M059J (cell line): ENCODE measurements around the gene EPS15. TPM values are rescaled to one million over a fixed set of nuclear protein-coding genes. Genes with fewer than 3 reads are reported as not detected.
"Not testable (repeated sequence)": the region's sequence is repeated elsewhere in the genome, so short reads cannot be mapped to it uniquely, and the experiment has no call there.

Experiments
- DNase-seq: peaks from one replicate; pipeline ENCODE4 v3.0.0-alpha.2; 2012; ENCODE audit warnings: low read depth
- total RNA-seq: library from RNA; depleted of rRNA; stranded (reverse); fragments of >200 nt; shearing (Covaris generic); gene quantifications from 2 replicates; pipeline ENCODE4 v1.2.3, GENCODE V29; 2014

The EPS15 gene
- total RNA-seq, 1 experiment from 2014 or later, result 28.0 TPM

DNA sequence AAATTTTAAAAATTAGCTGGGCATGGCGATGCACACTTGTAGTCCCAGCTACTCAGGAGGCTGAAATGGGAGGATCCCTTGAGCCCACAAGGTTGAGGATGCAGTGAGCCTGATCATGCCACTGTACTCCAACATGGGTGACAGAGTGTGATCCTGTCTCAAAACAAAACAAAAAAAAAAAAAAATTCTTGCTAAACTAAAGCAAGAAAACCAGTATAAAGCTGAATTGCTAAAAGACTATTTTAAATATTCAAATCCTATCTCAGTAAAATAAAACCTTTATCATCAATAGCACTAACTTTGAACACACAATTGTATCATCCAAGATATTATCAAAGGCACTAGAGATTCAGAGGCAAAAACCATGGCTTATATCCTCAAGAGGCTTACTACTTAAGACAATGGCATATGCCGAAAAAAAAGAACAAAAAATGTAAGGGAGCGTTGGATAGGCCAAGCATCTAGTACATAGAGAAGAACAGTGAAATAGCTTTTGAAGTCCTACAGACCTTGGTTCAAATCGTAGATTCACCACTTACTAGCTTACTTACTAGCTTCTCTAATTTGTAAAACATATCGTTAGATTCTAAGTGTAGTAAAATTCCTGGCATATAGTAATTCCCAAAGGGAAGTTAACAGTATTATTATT lies 3.6 kb downstream of the EPS15 start:
- DNase-seq, result no peak

DNA sequence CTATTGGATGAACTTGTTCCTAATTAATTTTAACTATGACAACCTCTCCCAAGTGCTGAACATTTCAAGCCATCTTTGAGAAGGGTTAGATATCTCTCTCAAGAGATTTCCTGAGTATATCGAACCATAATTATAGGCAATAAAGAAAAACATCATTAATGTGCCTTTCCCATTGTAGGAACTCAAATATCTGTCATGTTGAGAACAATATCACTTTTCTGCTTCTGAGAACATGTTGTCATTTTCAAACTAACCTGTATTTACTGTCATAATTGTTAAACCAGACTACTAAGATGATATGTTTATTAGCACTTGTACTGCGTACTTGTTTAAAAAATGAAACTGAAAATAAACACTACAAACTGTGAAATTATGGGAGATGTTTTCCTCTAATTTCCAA lies 4.3 kb downstream of the EPS15 start:
- no peak for DNase-seq

DNA sequence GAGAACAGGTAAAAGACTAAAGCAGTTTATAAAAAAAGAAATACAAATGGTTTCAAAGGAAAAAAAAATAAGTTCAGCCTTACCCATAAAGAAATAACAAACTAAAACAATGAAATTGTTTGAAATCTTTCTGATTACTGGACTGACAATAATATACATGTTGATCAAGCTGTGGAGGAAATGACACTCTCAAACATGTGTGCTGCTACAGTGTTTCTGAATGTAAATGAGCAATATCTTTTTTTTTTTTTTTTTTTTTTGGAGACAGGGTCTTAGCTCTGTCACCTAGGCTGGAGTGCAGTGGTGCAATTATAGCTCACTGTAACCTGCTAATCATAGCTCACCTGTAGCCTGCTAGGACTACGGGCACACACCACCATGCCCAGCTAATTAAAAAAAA lies 6.5 kb downstream of the EPS15 start:
- no peak for DNase-seq

DNA sequence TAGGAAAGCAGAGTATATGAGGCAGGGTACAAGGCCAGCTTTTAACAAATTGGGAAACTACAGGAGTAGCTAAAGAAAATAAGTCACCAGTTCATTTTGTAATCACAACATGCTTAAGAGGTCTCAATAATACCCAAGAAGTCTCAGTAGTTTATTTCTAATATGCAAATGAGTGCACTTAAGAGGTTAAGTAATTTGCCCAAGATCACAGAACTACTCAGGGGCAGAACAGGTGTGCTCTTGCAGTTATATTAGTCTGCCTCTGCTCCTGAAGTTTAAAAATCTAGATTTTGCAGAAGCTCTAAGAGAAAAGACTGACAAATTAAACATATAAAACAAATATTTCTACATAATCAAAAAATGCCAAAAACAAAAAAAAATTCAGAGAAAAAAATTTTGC lies 6.9 kb downstream of the EPS15 start:
- no peak for DNase-seq

DNA sequence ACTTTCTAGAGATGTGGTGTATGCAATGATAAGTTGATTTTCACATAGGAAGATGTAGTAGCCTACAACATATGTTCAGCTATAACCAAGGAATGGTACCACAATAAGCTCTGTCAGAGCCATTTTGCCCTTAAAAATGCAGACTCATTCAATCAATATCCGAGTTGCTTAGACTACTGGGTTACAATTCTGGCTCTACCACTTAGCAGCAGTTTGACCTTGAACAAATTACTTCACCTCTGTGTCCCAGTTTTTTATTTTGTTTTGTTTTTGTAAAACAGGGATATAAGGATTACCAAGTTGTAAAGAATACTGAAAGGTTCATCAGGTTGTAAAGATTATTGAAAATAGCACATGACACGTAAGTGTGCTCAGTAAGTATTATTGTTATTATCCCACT lies 9.3 kb downstream of the EPS15 start:
- no peak for DNase-seq

DNA sequence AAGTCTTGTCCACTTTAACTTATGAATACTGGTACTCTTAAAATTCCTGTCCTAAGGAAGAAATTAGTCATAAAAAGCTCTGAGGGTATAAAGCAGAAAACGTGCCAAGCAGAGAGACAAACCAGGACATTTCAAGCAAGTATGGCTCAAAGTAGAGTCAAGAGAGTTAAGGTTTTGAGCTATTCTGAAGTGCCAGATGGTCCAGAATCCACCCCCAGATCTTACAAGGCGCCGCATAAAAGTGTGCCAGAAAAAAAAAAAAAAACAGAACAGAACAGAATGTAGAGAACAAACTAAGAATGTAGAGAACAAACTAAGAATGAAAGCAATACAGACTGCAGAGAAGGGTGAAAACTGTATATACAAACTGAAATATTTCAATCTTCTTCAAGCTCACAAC lies 12.5 kb downstream of the EPS15 start:
- DNase-seq, result peak; percentile 86

DNA sequence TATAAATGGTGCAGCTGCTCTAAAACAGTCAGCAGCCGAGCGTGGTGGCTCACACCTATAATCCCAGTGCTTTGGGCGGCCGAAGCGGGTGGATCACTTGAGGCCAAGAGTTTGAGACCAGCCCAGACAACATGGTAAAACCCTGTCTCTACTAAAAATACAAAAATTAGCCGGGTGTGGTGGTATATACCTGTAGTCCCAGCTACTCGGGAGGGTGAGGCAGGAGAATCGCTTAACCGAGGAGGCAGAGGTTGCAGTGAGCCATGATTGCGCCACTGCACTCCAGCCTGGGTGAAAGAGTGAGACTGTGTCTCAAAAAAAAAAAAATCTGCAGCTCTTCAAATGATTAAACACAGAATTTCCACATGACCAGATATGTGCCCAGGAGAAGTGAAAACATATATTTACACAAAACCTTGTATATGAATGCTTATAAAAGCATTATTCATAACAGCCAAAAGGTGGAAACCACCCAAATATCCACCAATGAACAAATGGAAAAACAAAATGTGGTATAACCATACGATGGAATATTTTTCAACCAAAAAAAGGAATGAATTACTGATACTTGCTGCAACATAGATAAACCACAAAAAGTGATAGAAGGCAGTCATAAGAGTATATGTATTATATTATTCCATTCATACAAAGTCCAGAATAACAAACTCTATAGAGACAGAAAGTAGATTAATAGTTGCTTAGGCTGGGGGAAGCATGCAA lies 14.1 kb downstream of the EPS15 start:
- DNase-seq, result no peak

DNA sequence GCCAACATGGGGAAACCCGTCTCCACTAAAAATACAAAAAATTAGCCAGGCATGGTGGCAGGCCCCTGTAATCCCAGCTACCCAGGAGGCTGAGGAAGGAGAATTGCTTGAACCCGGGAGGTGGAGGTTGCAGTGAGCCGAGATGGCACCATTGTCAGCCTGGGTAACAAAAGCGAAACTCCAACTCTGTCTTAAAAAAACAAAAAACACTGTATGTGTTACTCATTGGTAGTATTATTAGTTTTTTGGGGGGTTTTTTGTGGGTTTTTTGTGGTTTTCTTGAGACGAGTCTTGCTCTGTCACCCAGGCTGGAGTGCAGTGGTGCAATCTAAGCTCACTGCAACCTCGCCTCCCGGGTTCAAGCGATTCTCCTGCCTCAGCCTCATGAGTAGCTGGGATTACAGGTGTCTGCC lies 17.8 kb downstream of the EPS15 start:
- DNase-seq, result not testable (repeated sequence)

DNA sequence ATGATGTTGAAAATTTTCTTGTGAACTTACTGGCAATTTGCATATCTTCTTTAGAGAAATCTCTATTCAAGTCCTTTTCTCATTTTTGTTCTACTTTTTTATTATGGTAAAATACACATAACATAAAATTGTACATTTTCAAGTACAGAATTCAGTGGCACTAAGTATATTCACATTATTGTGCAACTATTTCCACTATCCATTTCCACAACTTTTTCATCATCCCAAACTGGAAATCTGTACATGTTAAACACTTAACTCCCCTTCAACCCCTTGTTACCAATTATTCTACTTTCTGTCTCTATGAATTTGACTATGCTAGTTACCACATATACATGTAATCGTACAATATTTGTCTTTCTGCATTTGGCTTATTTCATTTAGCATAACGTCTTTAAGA lies 19.4 kb downstream of the EPS15 start:
- no peak for DNase-seq

DNA sequence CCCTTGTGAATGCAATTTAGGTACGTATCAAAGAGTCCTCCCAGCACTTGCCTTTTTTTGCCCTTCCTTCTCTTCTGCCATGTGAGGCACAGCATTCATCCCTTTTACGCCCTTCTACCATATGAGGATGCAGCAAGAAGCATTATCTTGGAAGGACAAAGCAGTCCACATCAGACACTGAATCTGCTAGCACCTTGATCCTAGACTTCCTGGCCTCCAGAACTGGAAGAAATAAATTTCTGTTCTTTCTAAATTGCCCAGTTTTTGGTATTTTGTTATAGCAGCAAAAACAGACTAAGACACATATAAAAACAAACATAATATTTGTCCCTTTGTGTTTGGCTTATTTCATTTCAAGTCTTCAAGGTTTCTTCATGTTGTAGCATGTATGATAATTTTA lies 20.1 kb downstream of the EPS15 start:
- DNase-seq, result no peak

DNA sequence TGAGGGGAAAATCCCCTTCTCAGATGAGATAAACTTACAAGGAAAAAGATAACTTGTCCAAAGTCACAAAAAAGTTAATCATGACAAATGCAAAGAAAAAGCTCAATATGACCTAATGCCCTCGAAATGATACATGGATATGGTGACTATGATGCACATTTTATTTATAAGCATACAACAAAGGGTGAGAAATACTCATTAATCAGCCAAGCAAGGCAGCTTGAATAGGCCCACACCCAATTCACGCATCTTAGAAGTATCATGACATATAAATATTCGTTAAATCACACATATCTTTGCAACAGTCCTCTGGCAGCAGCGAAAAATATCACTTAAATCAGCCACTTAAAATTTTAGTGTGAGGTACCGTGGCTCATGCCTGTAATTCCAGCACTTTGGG lies 21.7 kb downstream of the EPS15 start:
- no peak for DNase-seq

DNA sequence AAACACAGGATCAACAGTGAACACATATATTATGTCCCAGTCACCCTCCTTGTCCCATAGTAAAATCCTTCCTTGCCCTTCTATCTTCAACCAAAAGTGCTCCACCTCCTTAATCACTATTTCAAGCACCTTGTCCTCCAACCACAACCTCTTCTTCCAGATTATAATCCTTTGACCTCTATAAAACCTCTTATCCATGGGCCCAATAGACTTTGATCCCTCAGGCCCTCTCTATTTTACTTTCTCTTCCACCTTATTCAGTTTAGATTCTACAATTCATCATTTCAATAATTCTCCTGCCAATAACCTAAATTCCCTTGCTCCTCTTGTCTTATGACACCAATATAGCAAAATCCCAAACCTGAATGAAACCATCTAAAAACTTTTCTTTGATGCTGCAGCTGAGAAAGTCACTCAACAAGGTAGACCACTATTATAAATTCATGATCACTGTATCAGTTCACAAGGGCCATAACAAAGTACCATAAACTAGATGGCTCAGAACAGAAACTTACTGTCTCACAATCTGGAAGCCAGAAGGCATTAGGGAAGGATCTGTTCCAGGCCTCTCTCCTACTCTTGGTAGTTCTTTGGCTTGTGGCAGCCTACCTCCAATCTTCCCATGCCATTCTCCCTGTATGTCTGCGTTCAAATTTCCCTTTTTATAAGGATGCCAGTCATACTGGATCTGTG lies 24.8 kb downstream of the EPS15 start:
- no peak for DNase-seq

DNA sequence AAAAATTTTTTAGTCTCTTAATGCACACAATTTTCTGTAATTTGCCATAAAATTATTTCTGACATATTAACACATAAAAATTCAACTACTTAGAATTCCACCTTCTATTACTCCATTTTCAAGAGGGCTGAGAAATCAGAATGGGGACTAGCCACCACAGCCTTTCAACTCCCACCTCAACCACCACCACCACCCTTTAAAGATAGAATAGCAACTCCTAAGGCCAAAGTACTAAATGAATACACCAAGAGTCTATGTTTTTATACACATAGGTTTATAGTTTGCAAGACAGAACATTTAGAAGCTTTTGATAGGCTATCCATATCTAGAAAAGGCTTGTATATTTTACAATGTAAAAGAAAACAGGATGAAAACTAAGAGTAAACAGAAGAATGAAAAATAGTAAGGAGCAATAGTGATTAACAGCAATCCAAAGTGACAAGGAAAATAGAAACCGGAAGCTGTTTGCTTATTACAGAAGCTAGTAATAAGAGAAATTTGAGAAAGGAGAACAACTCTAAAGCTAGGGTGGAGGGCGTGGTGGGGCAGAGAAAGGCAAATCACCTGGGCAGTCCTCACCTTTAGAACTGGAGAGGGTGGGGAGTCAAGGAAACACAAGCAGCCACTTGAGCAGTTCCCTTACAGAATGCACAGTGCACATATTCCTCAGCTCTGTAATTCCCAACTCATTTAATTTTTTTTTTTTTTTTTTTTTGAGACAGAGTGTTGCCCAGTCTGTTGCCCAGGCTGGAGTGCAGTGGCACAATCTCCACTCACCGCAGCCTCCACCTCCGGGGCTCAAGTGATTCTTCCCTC lies 27.7 kb downstream of the EPS15 start:
- DNase-seq, result no peak

DNA sequence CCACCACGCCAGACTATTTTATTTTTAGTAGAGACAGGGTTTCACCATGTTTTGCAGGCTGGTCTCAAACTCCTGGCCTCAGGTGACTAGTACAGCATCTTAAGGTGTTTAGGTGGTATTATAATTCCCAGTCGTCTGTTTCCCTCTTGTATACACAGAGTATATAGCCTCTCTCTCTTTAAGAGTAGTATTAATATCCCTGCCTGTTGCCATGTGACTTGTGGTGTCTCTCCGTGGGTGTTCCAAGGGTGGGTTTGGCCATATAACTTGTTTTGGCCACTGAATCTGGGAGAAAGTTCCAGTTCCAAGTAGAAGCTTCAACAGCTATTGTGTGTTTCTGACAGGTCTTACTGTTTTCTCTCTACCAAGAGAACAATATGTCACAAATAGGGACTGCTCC lies 29.6 kb downstream of the EPS15 start:
- no peak for DNase-seq

DNA sequence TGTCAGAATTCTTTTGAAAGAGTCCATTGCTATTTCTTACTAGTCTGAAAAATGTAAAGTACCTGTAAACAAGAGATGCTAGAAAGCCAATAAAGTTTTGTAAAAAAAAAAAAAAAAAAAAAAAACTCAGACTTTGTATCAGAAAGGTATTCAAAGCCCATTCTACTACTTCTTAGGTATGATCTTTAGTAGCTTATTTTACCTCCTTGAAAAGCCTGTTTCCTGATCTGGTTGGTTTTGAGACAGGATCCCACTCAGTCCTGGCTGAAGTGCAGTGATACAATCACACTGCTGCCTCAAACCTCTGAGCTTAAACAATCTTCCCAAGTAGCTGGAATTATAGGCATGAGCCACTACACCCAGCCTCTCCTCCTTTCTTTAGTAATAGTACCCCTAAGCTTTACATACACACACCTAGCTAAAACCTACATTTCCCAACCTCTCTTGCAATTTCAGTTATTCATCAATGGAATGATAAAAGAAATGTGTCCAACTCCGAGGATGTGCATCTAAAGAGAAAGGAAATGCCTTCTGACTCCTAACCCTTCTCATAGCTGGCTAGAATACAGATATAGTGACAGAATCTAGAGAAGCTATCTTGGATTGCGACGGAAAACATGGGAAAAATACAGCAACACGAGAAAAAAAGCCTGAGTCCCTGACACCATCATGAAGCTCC lies 30.6 kb downstream of the EPS15 start:
- peak; percentile 7 for DNase-seq

DNA sequence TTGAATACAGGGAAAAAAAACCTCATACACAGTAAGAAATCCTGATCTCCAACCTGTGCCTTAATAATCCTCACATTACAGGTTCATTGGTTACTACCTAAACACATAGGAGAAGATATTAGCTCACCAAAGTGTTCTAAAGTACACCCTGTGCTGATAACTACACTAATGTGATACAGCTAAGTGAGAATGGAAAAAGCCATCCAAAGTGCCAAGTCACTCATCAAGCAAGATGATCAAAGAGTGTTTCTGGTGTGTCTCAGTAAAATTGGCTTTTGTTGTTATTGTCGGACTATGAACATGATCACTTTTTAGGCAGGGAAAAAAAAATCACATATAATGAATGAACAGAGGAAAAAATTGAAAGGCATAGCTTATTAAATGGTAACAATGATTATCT lies 31.4 kb downstream of the EPS15 start:
- no peak for DNase-seq

DNA sequence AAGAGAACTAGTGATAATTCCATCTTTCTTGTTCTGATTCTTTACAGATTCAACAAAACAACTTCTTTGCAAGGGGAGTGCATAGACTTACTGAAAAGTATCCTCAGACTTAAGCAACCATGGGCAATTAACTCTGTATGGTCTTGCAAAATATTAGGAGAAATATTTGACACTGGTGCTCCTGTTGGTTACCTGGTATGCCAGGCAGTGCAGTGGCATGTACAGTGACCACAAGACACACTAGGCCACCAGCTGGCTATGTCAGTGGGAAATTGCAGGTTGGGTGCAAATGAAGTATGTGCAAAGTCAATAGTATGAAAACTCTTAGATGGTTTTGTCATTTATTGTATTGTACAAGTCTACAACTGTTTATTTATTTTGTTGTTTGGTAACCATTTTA lies 34.5 kb downstream of the EPS15 start:
- DNase-seq, result peak; percentile 63

DNA sequence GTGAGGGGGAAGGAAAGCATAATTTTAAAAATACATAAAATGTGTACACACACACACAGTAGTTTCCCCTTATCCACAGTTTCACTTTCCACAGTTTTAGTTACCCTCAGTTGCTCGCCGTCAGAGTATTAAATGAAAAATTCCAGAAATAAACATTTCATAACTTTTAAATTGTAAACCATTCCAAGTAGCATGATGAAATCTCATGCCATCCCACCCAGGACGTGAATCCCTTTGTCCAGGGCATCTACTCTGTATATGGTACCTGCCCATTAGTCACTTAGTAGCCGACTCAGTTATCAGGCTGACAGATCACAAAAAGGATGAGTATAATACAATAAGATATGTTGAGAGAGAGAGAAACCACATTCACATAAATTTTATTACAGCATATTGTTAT lies 36.2 kb downstream of the EPS15 start:
- no peak for DNase-seq

DNA sequence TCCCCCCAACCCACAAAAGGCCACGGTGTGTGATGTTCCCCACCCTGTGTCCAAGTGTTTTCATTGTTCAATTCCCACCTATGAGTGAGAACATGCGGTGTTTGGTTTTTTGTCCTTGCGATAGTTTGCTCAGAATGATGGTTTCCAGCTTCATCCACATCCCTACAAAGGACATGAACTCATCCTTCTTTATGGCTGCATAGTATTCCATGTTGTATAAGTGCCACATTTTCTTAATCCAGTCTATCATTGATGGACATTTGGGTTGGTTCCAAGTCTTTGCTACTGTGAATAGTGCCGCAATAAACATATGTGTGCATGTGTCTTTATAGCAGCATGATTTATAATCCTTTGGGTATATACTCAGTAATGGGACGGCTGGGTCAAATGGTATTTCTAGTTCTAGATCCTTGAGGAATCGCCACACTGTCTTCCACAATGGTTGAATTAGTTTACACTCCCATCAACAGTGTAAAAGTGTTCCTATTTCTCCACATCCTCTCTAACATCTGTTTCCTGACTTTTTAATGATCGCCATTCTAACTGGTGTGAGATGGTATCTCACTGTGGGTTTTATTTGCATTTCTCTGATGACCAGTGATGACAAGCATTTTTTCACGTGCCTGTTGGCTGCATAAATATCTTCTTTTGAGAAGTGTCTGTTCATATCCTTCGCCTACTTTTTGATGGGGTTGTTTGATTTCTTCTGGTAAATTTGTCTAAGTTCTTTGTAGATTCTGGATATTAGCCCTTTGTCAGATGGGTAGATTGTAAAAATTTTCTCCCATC lies 44.0 kb downstream of the EPS15 start:
- DNase-seq, result not testable (repeated sequence)

DNA sequence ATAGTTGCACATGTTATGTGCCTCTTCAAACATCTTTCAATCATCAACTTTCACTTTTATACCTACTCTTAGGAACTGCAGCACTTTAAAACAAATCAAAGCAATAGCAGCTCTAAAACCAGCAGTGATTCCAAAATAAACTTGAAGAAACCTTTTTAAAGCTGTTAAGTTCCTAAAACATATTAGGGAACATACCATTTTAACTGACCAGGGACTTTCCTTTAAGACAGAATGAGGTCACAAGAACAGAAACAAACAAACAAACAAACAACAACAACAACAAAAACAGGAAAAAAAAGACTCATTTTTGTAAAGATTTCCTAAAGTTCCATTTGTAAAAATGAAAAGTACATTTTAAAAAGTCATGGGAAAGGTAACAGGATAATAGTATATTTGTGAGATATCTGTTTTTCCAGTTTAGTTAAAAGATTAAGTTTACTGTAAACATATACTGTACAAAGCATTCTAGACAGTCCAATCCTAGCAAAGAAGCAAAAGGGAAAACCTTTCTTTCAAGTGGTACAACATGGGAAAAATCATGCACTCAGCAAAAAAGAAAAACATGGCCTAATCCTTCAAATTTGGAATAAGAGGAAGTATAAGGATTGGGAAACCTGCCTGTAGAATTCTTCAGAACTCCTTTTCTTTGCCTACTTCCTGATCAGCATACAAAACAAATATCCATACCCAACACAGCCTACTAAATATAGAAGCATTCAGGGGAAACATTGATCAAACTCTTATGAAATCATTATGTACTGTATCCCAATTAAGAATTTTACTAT lies 45.5 kb downstream of the EPS15 start:
- no peak for DNase-seq
